Upper lobe of left lung (tissue), 4 donors: ENCODE measurements around the gene ENPP5.

Source experiments
- CTCF ChIP-seq, 6 experiments: fragments of 450-650 bp in 4 of 6; fragments of 200-600 bp in 2 of 6; sonication (generic) in 2 of 6; IDR thresholded peaks; one replicate each; pipeline ENCODE4 v1.5.1; 2016 to 2019; ENCODE audit warnings: antibody characterized with exemption in 6 of 6
- EP300 ChIP-seq, 4 donors: sonication (generic); formaldehyde crosslinking; IDR thresholded peaks; one replicate each; pipeline ENCODE4 v1.5.1; 2017; ENCODE audit warnings: antibody characterized with exemption in 4 of 4, control low read depth in 2 of 4
- POLR2A ChIP-seq, 4 donors: fragments of 450-650 bp; IDR thresholded peaks; one replicate each; pipeline ENCODE4 v1.5.1; 2016 to 2017; ENCODE audit warnings: antibody characterized with exemption in 4 of 4, mild to moderate bottlenecking in 2 of 4
- POLR2AphosphoS5 ChIP-seq, 2 donors: sonication (generic); formaldehyde crosslinking; IDR thresholded peaks; one replicate each; pipeline ENCODE4 v1.5.1; 2017; ENCODE audit warnings: antibody characterized with exemption in 2 of 2

- TF ChIP-seq CTCF (IDR thresholded peaks at IDR 0.05) (no peak), POLR2A (IDR thresholded peaks at IDR 0.05) (no peak), EP300 (IDR thresholded peaks at IDR 0.05) (no peak), POLR2AphosphoS5 (IDR thresholded peaks at IDR 0.05) (peak in 1 of 2 donors; percentile 29)
Measured at GRCh38 chr6:46130666-46131065, 40.1 kb downstream of the ENPP5 start.
